Epithelial cell of esophagus (primary cell): ENCODE measurements around the gene SP1.
"Not testable (repeated sequence)": the region's sequence is repeated elsewhere in the genome, so short reads cannot be mapped to it uniquely, and the experiment has no call there.

Experiments
- DNase-seq: peaks from one replicate; pipeline ENCODE4 v3.0.0; 2010; ENCODE audit warnings: low read depth
- H3K4me3 ChIP-seq: 2 replicates; pipeline ENCODE4 v1.5.1; 2011; ENCODE audit warnings: mild to moderate bottlenecking, low read length, control low read depth
- TF ChIP-seq, protein P1 (sequence below): IDR thresholded peaks from 2 replicates; pipeline ENCODE4 v1.5.1; 2011; ENCODE audit warnings: low read depth, mild to moderate bottlenecking, low read length, control low read depth, inconsistent platforms; ENCODE audit not compliant: insufficient read depth; ENCODE audit errors: missing control alignments

Gene SP1

DNA sequence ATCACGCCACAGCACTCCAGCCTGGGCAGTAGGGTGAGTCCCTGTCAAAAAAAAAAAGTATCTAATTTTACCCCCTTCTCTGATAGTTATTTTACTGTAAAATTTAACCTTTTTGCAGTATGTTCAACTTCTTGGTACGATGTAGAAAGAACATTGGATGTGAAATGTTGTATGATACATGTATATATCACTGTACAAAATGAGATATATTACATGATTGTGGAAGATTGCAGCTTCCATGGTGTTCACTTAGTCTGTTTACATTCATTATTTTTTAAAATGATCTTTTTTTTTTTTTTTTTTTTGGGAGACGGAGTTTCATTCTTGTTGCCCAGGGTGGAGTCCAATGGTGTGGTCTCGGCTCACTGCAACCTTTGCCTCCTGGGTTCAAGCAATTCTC is 9.0 kb downstream of the SP1 start:
- H3K4me3 ChIP-seq = no peak overlapping the region
- TF ChIP-seq, protein P1, sequence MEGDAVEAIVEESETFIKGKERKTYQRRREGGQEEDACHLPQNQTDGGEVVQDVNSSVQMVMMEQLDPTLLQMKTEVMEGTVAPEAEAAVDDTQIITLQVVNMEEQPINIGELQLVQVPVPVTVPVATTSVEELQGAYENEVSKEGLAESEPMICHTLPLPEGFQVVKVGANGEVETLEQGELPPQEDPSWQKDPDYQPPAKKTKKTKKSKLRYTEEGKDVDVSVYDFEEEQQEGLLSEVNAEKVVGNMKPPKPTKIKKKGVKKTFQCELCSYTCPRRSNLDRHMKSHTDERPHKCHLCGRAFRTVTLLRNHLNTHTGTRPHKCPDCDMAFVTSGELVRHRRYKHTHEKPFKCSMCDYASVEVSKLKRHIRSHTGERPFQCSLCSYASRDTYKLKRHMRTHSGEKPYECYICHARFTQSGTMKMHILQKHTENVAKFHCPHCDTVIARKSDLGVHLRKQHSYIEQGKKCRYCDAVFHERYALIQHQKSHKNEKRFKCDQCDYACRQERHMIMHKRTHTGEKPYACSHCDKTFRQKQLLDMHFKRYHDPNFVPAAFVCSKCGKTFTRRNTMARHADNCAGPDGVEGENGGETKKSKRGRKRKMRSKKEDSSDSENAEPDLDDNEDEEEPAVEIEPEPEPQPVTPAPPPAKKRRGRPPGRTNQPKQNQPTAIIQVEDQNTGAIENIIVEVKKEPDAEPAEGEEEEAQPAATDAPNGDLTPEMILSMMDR = no peak

GRCh38 chr12:53389702-53390101 is 9.7 kb downstream of the SP1 start:
- TF ChIP-seq, protein P1 = no peak
- DNase-seq = no peak
- H3K4me3 ChIP-seq = no peak overlapping the region

More for the DNA sequence above, 9.0 kb downstream of the SP1 start:
- no peak for DNase-seq

- H3K4me3 ChIP-seq = no peak overlapping the region
- TF ChIP-seq, protein P1 = no peak
- peak; percentile 50 for DNase-seq
Measured at GRCh38 chr12:53391724-53392123, 11.7 kb downstream of the SP1 start.

GRCh38 chr12:53399896-53400295 is 19.9 kb downstream of the SP1 start:
- DNase-seq = peak; percentile 30
- TF ChIP-seq, protein P1 = no peak
- H3K4me3 ChIP-seq = no peak overlapping the region

- DNase-seq, H3K4me3 ChIP-seq: not testable (repeated sequence)
Measured at GRCh38 chr12:53402351-53402750, 22.4 kb downstream of the SP1 start.

GRCh38 chr12:53402871-53403270 is 22.9 kb downstream of the SP1 start:
- no peak overlapping the region for H3K4me3 ChIP-seq
- TF ChIP-seq, protein P1 = no peak
- DNase-seq = no peak

DNA sequence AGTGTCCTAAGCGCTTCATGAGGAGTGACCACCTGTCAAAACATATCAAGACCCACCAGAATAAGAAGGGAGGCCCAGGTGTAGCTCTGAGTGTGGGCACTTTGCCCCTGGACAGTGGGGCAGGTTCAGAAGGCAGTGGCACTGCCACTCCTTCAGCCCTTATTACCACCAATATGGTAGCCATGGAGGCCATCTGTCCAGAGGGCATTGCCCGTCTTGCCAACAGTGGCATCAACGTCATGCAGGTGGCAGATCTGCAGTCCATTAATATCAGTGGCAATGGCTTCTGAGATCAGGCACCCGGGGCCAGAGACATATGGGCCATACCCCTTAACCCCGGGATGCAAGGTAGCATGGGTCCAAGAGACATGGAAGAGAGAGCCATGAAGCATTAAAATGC is 31.0 kb downstream of the SP1 start:
- TF ChIP-seq, protein P1 = no peak
- no peak overlapping the region for H3K4me3 ChIP-seq
- no peak for DNase-seq
